GM18498 (cell line): ENCODE results near the gene ALKBH2.
A peak's percentile ranks its signal among the peaks of the same experiment; 100 is the strongest.
"Not testable (repeated sequence)": the region's sequence is repeated elsewhere in the genome, so short reads cannot be mapped to it uniquely, and the experiment has no call there.

Experiments used
- ATAC-seq: cut with Tn5 transposase; IDR thresholded peaks from one replicate; pipeline ENCODE4 v1.9.1; 2021; ENCODE audit warnings: mild to moderate bottlenecking, moderate library complexity; ENCODE audit not compliant: unreplicated experiment

Gene ALKBH2

GRCh38 chr12:109069307-109070271 is 23.7 kb downstream of the ALKBH2 start:
- ATAC-seq: no peak

GRCh38 chr12:109065853-109066193 is 27.4 kb downstream of the ALKBH2 start:
- ATAC-seq: no peak

GRCh38 chr12:109065154-109065852 is 28.0 kb downstream of the ALKBH2 start:
- no peak for ATAC-seq

- no peak for ATAC-seq
Measured at GRCh38 chr12:109064143-109064542, 29.1 kb downstream of the ALKBH2 start.

DNA sequence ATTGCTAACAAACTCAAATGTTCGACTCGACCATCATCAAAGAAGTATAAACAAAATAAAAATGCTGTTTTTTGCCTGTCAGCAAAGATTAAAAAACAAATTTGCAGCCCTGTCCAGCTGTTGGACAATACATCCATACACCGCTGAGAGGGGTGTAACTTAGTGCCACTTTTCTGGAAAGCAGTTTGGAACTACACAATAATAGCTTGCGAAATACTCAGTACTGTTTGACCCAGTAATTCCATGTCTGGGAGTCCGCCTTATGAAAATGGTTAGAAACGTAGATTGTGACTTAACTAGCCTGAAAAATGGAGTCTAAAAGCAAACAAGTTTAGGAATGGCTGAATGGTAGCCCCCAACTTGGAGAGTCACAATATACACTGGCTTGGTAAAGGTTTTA is 34.5 kb downstream of the ALKBH2 start:
- no peak for ATAC-seq

DNA sequence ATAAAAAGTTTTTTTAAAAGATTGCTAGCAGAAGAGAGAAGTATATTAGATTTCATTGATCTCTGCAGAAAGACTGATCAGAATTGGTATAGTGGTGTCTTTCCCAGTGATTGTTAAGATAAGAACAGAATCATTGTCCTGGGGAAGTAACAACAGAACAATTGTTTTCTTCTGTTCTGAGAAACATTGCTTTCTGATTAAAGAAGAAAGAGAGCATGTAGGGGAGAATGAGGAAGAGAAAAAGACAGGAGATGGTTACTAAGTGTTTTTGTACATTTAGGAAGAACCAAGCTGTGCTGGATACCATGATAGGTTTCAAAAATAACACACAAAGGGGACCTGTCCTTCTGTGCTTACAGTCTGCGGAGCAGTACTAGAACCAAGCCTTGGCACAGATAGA is 35.9 kb downstream of the ALKBH2 start:
- no peak for ATAC-seq

GRCh38 chr12:109056891-109057290 is 36.4 kb downstream of the ALKBH2 start:
- ATAC-seq: no peak

DNA sequence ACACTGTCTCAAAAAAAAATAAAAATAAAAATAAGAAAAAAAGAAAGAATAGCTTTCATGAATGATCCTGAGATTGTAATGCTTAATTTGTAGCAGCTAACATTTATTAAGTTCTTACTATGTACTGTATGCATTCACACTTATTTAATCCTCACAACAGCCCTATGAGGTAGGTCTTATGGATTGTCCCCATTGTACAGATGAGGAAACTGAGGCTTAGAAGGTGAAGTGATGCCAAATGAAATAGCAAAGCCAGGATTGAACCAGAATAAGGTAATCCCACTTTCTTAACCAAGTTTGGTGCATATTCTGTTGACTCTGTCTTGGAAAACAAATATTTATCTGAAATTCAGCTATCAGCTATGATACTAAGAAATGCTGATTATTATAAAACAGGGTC is 38.8 kb downstream of the ALKBH2 start:
- ATAC-seq: no peak

- peak; percentile 4 for ATAC-seq
Measured at GRCh38 chr12:109054124-109054513, 39.2 kb downstream of the ALKBH2 start.

GRCh38 chr12:109053382-109054123 is 39.7 kb downstream of the ALKBH2 start:
- peak; percentile 53 for ATAC-seq

- peak; percentile 84 for ATAC-seq
Measured at GRCh38 chr12:109052414-109053323, 40.6 kb downstream of the ALKBH2 start, which contains the start of gene USP30. USP30 (plus strand) TSS chr12:109052576; CDS start chr12:109052679, 103 bp downstream.

- no peak for ATAC-seq
Measured at GRCh38 chr12:109052097-109052413, 41.2 kb downstream of the ALKBH2 start.

GRCh38 chr12:109049794-109050193 is 43.5 kb downstream of the ALKBH2 start:
- not testable (repeated sequence) for ATAC-seq

- ATAC-seq: not testable (repeated sequence)
Measured at GRCh38 chr12:109048706-109049105, 44.6 kb downstream of the ALKBH2 start.

DNA sequence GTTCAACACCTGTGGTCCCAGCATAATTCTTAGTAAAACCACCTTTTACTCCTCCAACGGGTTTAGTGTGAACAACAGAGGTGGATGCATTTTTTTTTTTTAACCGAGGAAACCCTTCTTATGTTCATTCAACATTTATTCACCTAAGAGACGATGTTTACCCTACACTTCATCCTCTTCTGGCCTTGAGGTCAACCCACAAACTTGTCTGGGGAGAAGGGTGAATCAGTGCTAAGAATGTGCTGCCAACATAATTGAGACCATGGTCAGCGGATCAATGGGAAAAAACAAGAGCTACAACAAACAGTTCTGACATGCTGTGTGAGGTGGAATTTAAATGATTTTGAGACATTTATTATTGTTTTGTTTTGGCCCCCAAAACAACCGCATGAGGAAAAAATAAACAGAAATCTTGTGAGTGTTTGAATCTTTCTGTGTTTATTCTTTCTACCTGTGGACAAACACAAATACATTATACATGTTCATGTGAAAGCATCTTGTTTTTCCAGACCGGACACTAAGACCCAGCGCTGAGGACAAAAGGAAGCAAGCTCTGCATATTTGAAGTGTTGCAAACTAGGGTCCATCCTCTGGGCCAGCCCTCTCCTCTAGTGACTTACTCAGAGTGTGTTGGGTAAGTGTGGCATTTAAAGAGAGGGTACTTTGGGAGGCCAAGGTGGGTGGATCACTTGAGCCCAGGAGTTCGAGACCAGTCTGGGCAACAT is 46.0 kb downstream of the ALKBH2 start:
- no peak for ATAC-seq

DNA sequence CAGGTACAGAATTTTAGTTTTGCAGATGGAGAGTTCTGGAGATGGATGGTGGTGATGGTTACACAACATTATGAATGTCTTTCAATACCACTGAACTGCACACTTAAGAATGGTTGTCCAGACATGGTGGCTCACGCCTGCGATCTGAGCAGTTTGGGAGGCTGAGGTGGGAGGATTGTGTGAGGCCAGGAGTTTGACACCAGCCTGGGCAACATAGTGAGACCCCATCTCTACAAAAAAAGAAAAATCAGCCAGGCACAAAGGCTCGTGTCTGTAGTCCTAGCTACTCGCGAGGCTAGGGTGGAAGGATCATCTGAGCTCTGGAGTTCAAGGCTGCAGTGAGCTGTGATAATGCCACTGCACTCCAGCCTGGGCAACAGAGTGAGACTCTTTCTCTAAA is 49.0 kb downstream of the ALKBH2 start:
- ATAC-seq: no peak
